Measurements from ENCODE around the gene EBP. TPM values are rescaled to one million over a fixed set of nuclear protein-coding genes. Genes with fewer than 3 reads are reported as not detected.

Gene EBP
- total RNA-seq, 2 donors from 2014 or later = 49.3 to 73.7 TPM

- H3K27ac ChIP-seq = peak within 1 kb of the TSS; percentile 83
- DNase-seq (ENCODE audit: low spot score) = peak; percentile 79
- H3K9me3 ChIP-seq = no peaks in the 10 kb centered on the region
- H3K4me3 ChIP-seq = peak within 1 kb of the TSS; percentile 60 to 72
- H3K36me3 ChIP-seq = no peaks in the 10 kb centered on the region
- no peak for TF ChIP-seq CTCF (IDR thresholded peaks at IDR 0.05)
- no peaks in the 10 kb centered on the region for H3K27me3 ChIP-seq
- H3K4me1 ChIP-seq = peaks cover 0 to 9% of the 10 kb centered on the region in 2 donors
These were observed 13.0 kb upstream of the EBP start, which contains the start of gene PORCN for GRCh38 chrX:48508400-48509244. Gene PORCN (plus strand): TSS chrX:48508992. CDS start chrX:48509821, 829 bp downstream.

GRCh38 chrX:48509245-48509590 is 12.4 kb upstream of the EBP start:
- Histone ChIP-seq H3K27me3 (no peaks in the 10 kb centered on the region), H3K9me3 (no peaks in the 10 kb centered on the region), H3K4me3 (peak overlapping the region; percentile 60 to 72), H3K27ac (peak overlapping the region; percentile 83), H3K4me1 (peaks cover 0 to 9% of the 10 kb centered on the region in 2 donors), H3K36me3 (no peaks in the 10 kb centered on the region)
- DNase-seq (ENCODE audit: low spot score) = no peak
- TF ChIP-seq CTCF (IDR thresholded peaks at IDR 0.05) = no peak

GRCh38 chrX:48509619-48510018 is 12.0 kb upstream of the EBP start:
- H3K9me3 ChIP-seq = no peaks in the 10 kb centered on the region
- no peak for TF ChIP-seq CTCF (IDR thresholded peaks at IDR 0.05)
- no peak overlapping the region for H3K27ac ChIP-seq

GRCh38 chrX:48511560-48511959 is 10.0 kb upstream of the EBP start:
- Histone ChIP-seq H3K27ac (no peak overlapping the region), H3K4me1 (peaks cover 0 to 9% of the 10 kb centered on the region in 2 donors), H3K36me3 (no peaks in the 10 kb centered on the region), H3K4me3 (no peak overlapping the region), H3K9me3 (no peaks in the 10 kb centered on the region), H3K27me3 (no peaks in the 10 kb centered on the region)
- DNase-seq (ENCODE audit: low spot score) = no peak
- peak in 1 of 2 donors; percentile 33 for TF ChIP-seq CTCF (IDR thresholded peaks at IDR 0.05)

More at GRCh38 chrX:48509619-48510018, 12.0 kb upstream of the EBP start:
- H3K27me3 ChIP-seq = no peaks in the 10 kb centered on the region
- no peak for DNase-seq (ENCODE audit: low spot score)
- H3K4me1 ChIP-seq = peaks cover 0 to 9% of the 10 kb centered on the region in 2 donors
- H3K36me3 ChIP-seq = no peaks in the 10 kb centered on the region
- peak overlapping the region; percentile 60 to 72 for H3K4me3 ChIP-seq

- H3K36me3 ChIP-seq = no peaks in the 10 kb centered on the region
- no peak overlapping the region for H3K27ac ChIP-seq
- H3K4me1 ChIP-seq = peaks cover 0 to 9% of the 10 kb centered on the region in 2 donors
- H3K27me3 ChIP-seq = no peaks in the 10 kb centered on the region
- H3K9me3 ChIP-seq = no peaks in the 10 kb centered on the region
- TF ChIP-seq CTCF (IDR thresholded peaks at IDR 0.05) = no peak
- H3K4me3 ChIP-seq = no peak overlapping the region
- DNase-seq (ENCODE audit: low spot score) = no peak
These were observed 9.2 kb upstream of the EBP start for GRCh38 chrX:48512371-48512935.
